PC-3 (cell line): ENCODE data around the gene BTBD16.

Experiments
- CTCF ChIP-seq: fragments of 300-600 bp; sonication (generic); conservative IDR thresholded peaks from 2 replicates; pipeline ENCODE4 v1.5.1; 2017; ENCODE audit warnings: antibody characterized with exemption, low read depth, mild to moderate bottlenecking, low read length
- EZH2 ChIP-seq: fragments of 300-600 bp; sonication (generic); IDR thresholded peaks from one replicate; pipeline ENCODE4 v1.6.1; 2017; ENCODE audit warnings: antibody characterized with exemption, mild to moderate bottlenecking, low read length; ENCODE audit not compliant: unreplicated experiment
- EZH2phosphoT487 ChIP-seq: fragments of 300-600 bp; sonication (generic); IDR thresholded peaks from 2 replicates; pipeline ENCODE4 v1.6.1; 2018; ENCODE audit warnings: mild to moderate bottlenecking, antibody characterized with exemption, low read length, borderline replicate concordance

- TF ChIP-seq CTCF (no peak), EZH2 (no peak), EZH2phosphoT487 (no peak)
Observed at GRCh38 chr10:122302315-122302714, 31.2 kb downstream of the BTBD16 start.
